Adrenal gland (tissue), 12 donors: ENCODE measurements around the gene AUTS2. TPM values are rescaled to one million over a fixed set of nuclear protein-coding genes. Genes with fewer than 3 reads are reported as not detected.

Experiments
- DNase-seq, 7 donors: peaks; one replicate each; pipeline ENCODE4 v3.0.0-alpha.2; 2019 to 2020
- H3K27ac ChIP-seq, 5 donors: fragments of 200-600 bp; sonication (generic) in 4 of 5; 1 replicate in 3 of 5; 2 replicates in 2 of 5; pipeline versions ENCODE4 v1.5.1 to v1.8.0; 2016 to 2020; ENCODE audit warnings: mild to moderate bottlenecking in 1 of 5
- H3K27me3 ChIP-seq: fragments of 200-600 bp; 2 replicates; pipeline ENCODE4 v1.8.0; 2021
- H3K36me3 ChIP-seq, 2 donors: fragments of 200-600 bp; replicated peaks in 1 of 2; 1 replicate in 1 of 2; 2 replicates in 1 of 2; pipeline versions ENCODE4 v1.5.1 to v1.8.0; 2018 to 2022
- H3K4me1 ChIP-seq, 2 donors: fragments of 200-600 bp; replicated peaks in 1 of 2; 1 replicate in 1 of 2; 2 replicates in 1 of 2; pipeline versions ENCODE4 v1.5.1 to v1.8.0; 2018 to 2021
- H3K4me3 ChIP-seq, 4 donors: fragments of 200-600 bp; sonication (generic) in 3 of 4; one replicate each; pipeline ENCODE4 v1.5.1; 2016 to 2018
- H3K9me3 ChIP-seq, 3 donors: fragments of 200-600 bp; sonication (generic) in 1 of 3; replicated peaks in 1 of 3; 1 replicate in 2 of 3; 2 replicates in 1 of 3; pipeline versions ENCODE4 v1.5.1 to v1.8.0; 2016 to 2021
- POLR2A ChIP-seq, 2 donors: fragments of 450-650 bp; IDR thresholded peaks; one replicate each; pipeline ENCODE4 v1.6.1; 2017; ENCODE audit warnings: antibody characterized with exemption in 2 of 2, mild to moderate bottlenecking in 2 of 2, moderate library complexity in 1 of 2
- WGBS, 4 donors: extraction: QIAGEN DNeasy Blood & Tissue Kit in 2 of 4; methylation state at CpG; one replicate each; pipeline versions ENCODE4 v1.1.5 to v1.1.7; 2013 to 2017; 5-methylcytosine and 5-hydroxymethylcytosine counted together
- intact Hi-C, 2 donors: fragments of 100-400 bp; cut with DNase I; formaldehyde crosslinking; loops; one replicate each; pipeline versions ENCODE4 v1.14.1 to v1.15.0; 2022 to 2023
- polyA plus RNA-seq, 3 donors: library from polyadenylated mRNA; stranded (reverse); fragments of 200-250 nt in 2 of 3; fragments of 350-450 nt in 1 of 3; fragmentation: Illumina TruSeq in 1 of 3; extraction: RNeasy Lipid Tissue Mini Kit (QIAGEN cat#74804) in 1 of 3; gene quantifications; one replicate each; pipeline ENCODE4 v1.2.3, GENCODE V29; 2013 to 2014
- total RNA-seq, 9 donors: library from RNA; depleted of rRNA in 4 of 9; stranded (reverse); fragments of >200 nt in 4 of 9; fragments of 120-200 nt in 1 of 9; fragmentation: NEBNext Ultra II Directional in 1 of 9; extraction: Animal tissue kit (Norgen Biotek cat#: 25700) in 1 of 9; gene quantifications; one replicate each; pipeline versions ENCODE4 v1.1.0 to v1.2.4, GENCODE V29; 2013 to 2023
- TF ChIP-seq, protein P1 (sequence below), 6 experiments: fragments of 450-650 bp in 4 of 6; fragments of 200-600 bp in 2 of 6; sonication (generic) in 1 of 6; IDR thresholded peaks; 1 replicate in 5 of 6; 2 replicates in 1 of 6; pipeline versions ENCODE4 v1.5.1 to v1.8.0; 2016 to 2021; ENCODE audit warnings: antibody characterized with exemption in 6 of 6, mild to moderate bottlenecking in 2 of 6, moderate library complexity in 1 of 6
- donor health status: healthy with polysubstance abuse.
- donor health status: Bipolar disorder and iron deficiency.
- donor health status: DM: yes; HTN: yes; CAD: no.
- donor health status: DM: no; HTN: no; CAD: no.
- donor health status: DM: no; HTN: no; CAD: no.
- donor health status: DM: yes; HTN: yes; CAD: no.

Gene AUTS2
- total and polyA plus RNA-seq, 12 donors = 6.4 to 44.0 (median 15.2) TPM

DNA sequence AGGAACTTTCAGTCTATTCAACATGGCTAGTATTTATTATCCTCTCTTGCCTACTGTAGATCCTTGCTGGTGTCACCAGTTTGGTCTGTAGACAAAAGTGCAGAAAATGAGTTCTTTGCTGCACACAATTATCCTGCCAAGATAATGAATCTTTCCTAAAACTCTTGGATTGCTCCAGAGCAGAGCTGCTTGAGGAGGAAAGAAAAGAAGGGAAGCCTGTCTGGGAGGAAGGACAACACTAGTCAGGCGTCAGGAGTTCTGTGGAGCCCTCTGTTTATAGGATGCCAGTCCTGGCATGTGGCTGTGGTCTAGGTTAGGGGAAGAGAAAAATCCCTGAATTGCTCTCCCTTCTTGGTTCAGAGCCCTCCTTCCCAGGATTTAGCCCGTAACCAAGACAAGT lies 1103.7 kb downstream of the AUTS2 start:
- Histone ChIP-seq H3K36me3 (no peaks in the 10 kb centered on the region), H3K27me3 (no peaks in the 10 kb centered on the region), H3K4me1 (no peaks in the 10 kb centered on the region), H3K9me3 (no peaks in the 10 kb centered on the region), H3K27ac (no peak overlapping the region), H3K4me3 (no peak overlapping the region)
- TF ChIP-seq, protein P1, sequence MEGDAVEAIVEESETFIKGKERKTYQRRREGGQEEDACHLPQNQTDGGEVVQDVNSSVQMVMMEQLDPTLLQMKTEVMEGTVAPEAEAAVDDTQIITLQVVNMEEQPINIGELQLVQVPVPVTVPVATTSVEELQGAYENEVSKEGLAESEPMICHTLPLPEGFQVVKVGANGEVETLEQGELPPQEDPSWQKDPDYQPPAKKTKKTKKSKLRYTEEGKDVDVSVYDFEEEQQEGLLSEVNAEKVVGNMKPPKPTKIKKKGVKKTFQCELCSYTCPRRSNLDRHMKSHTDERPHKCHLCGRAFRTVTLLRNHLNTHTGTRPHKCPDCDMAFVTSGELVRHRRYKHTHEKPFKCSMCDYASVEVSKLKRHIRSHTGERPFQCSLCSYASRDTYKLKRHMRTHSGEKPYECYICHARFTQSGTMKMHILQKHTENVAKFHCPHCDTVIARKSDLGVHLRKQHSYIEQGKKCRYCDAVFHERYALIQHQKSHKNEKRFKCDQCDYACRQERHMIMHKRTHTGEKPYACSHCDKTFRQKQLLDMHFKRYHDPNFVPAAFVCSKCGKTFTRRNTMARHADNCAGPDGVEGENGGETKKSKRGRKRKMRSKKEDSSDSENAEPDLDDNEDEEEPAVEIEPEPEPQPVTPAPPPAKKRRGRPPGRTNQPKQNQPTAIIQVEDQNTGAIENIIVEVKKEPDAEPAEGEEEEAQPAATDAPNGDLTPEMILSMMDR (IDR thresholded peaks at IDR 0.05) = no peak
- no peak for TF ChIP-seq POLR2A (IDR thresholded peaks at IDR 0.05)
- 92 to 98% (median 93%) methylated on average over 2 of the region's 2 CpGs for WGBS, 4 donors
- DNase-seq = no peak
- intact Hi-C loops = no loop called here

DNA sequence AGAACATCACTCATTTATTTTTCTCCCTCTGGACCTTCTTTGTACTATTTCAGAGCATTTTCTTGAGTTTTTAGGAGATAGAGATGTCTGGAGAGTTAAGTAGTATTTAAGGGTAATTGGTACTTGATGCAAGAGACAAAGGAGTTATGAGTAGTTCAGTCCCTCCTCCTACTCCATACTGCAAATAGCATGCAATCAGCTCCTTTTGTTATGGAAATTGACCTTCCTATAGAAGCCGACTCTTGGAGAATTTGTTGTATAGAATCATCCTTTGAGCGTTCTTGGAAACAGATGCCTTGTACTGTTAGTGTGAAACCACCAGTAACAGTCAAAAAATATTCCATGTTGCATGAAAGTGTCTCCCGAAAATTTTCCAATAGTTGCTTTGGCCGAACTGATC lies 1105.5 kb downstream of the AUTS2 start:
- no peaks in the 10 kb centered on the region for H3K4me1 ChIP-seq
- DNase-seq = no peak
- no peak for TF ChIP-seq POLR2A (IDR thresholded peaks at IDR 0.05)
- TF ChIP-seq, protein P1 (IDR thresholded peaks at IDR 0.05) = no peak
- H3K9me3 ChIP-seq = no peaks in the 10 kb centered on the region
- no peak overlapping the region for H3K27ac ChIP-seq
- H3K4me3 ChIP-seq = no peak overlapping the region
- no peaks in the 10 kb centered on the region for H3K27me3 ChIP-seq
- WGBS, 4 donors = 96 to 99% (median 98%) methylated on average over 4 of the region's 4 CpGs
- no peaks in the 10 kb centered on the region for H3K36me3 ChIP-seq
- intact Hi-C loops = no loop called here

DNA sequence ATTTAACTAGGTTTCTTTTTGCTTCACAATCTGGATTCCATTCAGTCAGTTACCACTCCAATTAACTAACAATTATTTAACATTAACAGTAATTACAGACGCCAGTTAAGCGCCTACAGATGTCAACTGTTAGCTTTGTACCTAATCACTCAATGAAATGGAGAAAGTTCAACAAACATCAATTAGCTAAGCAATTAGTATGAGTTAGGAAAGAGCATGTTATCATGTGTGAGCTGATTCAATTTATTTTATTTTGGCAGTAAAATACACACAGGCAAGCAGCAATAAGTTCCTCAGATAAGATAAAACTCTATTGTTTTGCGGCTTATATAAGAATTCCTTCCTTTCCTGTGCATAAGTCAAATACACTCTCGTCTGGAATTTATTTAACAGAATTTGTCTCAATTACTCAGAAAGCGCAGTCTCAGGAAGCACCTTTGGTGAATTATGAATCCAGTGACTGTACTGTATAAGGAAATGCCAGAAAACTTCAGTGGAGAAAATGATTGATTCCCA lies 1106.6 kb downstream of the AUTS2 start:
- 73 to 91% (median 84%) methylated on average over 5 of the region's 5 CpGs for WGBS, 4 donors

DNA sequence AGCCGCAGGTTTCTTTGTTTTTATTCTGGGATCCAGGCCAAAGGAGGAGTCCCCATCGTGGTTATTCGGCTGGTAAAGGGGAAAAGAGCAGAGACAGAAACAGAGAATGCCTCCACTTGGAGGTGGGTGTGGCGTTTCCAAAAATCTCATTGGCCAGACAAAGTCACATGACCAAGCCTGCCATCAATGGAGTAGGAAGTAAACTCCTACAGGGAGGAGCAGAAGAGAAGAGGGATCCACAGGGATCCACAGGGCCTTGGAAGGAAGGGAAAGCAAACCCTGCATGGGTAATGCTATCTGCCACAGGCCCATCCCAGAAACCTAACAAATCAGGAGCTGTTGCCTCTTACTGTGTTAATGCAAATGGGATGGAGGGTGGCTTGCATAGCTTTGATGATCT lies 1107.9 kb downstream of the AUTS2 start:
- intact Hi-C loops = no loop called here
- H3K36me3 ChIP-seq = no peaks in the 10 kb centered on the region
- H3K27me3 ChIP-seq = no peaks in the 10 kb centered on the region
- no peaks in the 10 kb centered on the region for H3K4me1 ChIP-seq
- TF ChIP-seq, protein P1 (IDR thresholded peaks at IDR 0.05) = no peak
- TF ChIP-seq POLR2A (IDR thresholded peaks at IDR 0.05) = no peak
- H3K9me3 ChIP-seq = no peaks in the 10 kb centered on the region
- no peak for DNase-seq
- WGBS, 4 donors = 85 to 97% (median 92%) methylated on average over 4 of the region's 4 CpGs
- H3K4me3 ChIP-seq = no peak overlapping the region
- no peak overlapping the region for H3K27ac ChIP-seq

More for the DNA sequence above, 1106.6 kb downstream of the AUTS2 start:
- Histone ChIP-seq H3K36me3 (no peaks in the 10 kb centered on the region), H3K27me3 (no peaks in the 10 kb centered on the region), H3K27ac (no peak overlapping the region), H3K9me3 (no peaks in the 10 kb centered on the region), H3K4me3 (no peak overlapping the region), H3K4me1 (no peaks in the 10 kb centered on the region)
- DNase-seq = no peak
- intact Hi-C loops = no loop called here
- TF ChIP-seq, protein P1 (IDR thresholded peaks at IDR 0.05) = no peak
- TF ChIP-seq POLR2A (IDR thresholded peaks at IDR 0.05) = no peak
